ENCODE measurements around the gene TRIM36. TPM values are rescaled to one million over a fixed set of nuclear protein-coding genes. Genes with fewer than 3 reads are reported as not detected.

Gene TRIM36
- total RNA-seq, 6 donors from 2014 or later = under 0.01 to 7.3 (median 2.9) TPM

GRCh38 chr5:115168829-115169486 lies 750 bp downstream of the TRIM36 start:
- Histone ChIP-seq H3K4me3 (peak overlapping the region; percentile 52 to 91 (median 70)), H3K36me3 (no peaks in the 10 kb centered on the region), H3K4me1 (peaks cover 15 to 25% (median 19%) of the 10 kb centered on the region in 4 donors), H3K27ac (peak overlapping the region in 3 of 4 donors; percentile 9 to 77 (median 46)), H3K9me3 (no peaks in the 10 kb centered on the region), H3K27me3 (peaks cover 0 to 14% (median 5%) of the 10 kb centered on the region in 4 donors)
- WGBS, 2 donors = 4 to 15% methylated on average over 4 to 23 of the region's 41 CpGs
- peak; percentile 50 to 91 for DNase-seq
- TF ChIP-seq CTCF (IDR thresholded peaks at IDR 0.05) = no peak
- no peak for TF ChIP-seq POLR2AphosphoS5 (IDR thresholded peaks at IDR 0.05)
- ATAC-seq (ENCODE audit: low FRiP score in 2 of 2) = peak in 1 of 2 donors; percentile 67

GRCh38 chr5:115166744-115167393 lies 2.8 kb downstream of the TRIM36 start:
- 86 to 96% methylated on average over 1 to 10 of the region's 12 CpGs for WGBS, 2 donors
- Histone ChIP-seq H3K27me3 (peaks cover 0 to 14% (median 3%) of the 10 kb centered on the region in 4 donors), H3K9me3 (no peaks in the 10 kb centered on the region), H3K4me1 (peaks cover 15 to 25% (median 19%) of the 10 kb centered on the region in 4 donors), H3K36me3 (no peaks in the 10 kb centered on the region), H3K27ac (no peak overlapping the region), H3K4me3 (no peak overlapping the region)
- peak in 1 of 2 donors; percentile 72 for DNase-seq
- no peak for TF ChIP-seq POLR2A (IDR thresholded peaks at IDR 0.05)
- no peak for TF ChIP-seq POLR2AphosphoS5 (IDR thresholded peaks at IDR 0.05)
- no peak for TF ChIP-seq CTCF (IDR thresholded peaks at IDR 0.05)
- no peak for ATAC-seq (ENCODE audit: low FRiP score in 2 of 2)

- TF ChIP-seq POLR2A (IDR thresholded peaks at IDR 0.05) = no peak
- Histone ChIP-seq H3K4me3 (no peak overlapping the region), H3K4me1 (peaks cover 11 to 19% (median 17%) of the 10 kb centered on the region in 4 donors), H3K9me3 (no peaks in the 10 kb centered on the region), H3K27me3 (peaks cover 0 to 14% (median 2%) of the 10 kb centered on the region in 4 donors), H3K36me3 (no peaks in the 10 kb centered on the region), H3K27ac (no peak overlapping the region)
- no peak for ATAC-seq (ENCODE audit: low FRiP score in 2 of 2)
- no peak for DNase-seq
- WGBS, 2 donors = 87 to 98% methylated on average over 5 of the region's 5 CpGs
Measured at GRCh38 chr5:115165790-115166189, 3.9 kb downstream of the TRIM36 start.

GRCh38 chr5:115160975-115161475 lies 8.7 kb downstream of the TRIM36 start:
- Histone ChIP-seq H3K4me3 (no peak overlapping the region), H3K27ac (no peak overlapping the region), H3K27me3 (no peaks in the 10 kb centered on the region), H3K4me1 (no peaks in the 10 kb centered on the region), H3K9me3 (no peaks in the 10 kb centered on the region), H3K36me3 (no peaks in the 10 kb centered on the region)
- 90 to 92% methylated on average over 3 of the region's 3 CpGs for WGBS, 2 donors
- ATAC-seq (ENCODE audit: low FRiP score in 2 of 2) (no peak), DNase-seq (no peak)
- TF ChIP-seq EP300 (IDR thresholded peaks at IDR 0.05) = no peak

- no peaks in the 10 kb centered on the region for H3K27me3 ChIP-seq
- no peaks in the 10 kb centered on the region for H3K4me1 ChIP-seq
- H3K27ac ChIP-seq = no peak overlapping the region
- no peaks in the 10 kb centered on the region for H3K36me3 ChIP-seq
- TF ChIP-seq CTCF (IDR thresholded peaks at IDR 0.05) (no peak), EP300 (IDR thresholded peaks at IDR 0.05) (no peak), POLR2AphosphoS5 (IDR thresholded peaks at IDR 0.05) (no peak), POLR2A (IDR thresholded peaks at IDR 0.05) (no peak)
- 91 to 94% methylated on average over 6 of the region's 6 CpGs for WGBS, 2 donors
- no peak for ATAC-seq (ENCODE audit: low FRiP score in 2 of 2)
- H3K4me3 ChIP-seq = no peak overlapping the region
- peaks cover 0 to 8% (median 2%) of the 10 kb centered on the region in 4 donors for H3K9me3 ChIP-seq
- DNase-seq = no peak
Measured at GRCh38 chr5:115151208-115151805, 18.4 kb downstream of the TRIM36 start.
